Spleen (tissue), 11 donors: ENCODE measurements around the gene AKNA. TPM values are rescaled to one million over a fixed set of nuclear protein-coding genes. Genes with fewer than 3 reads are reported as not detected.

Experiments used
- DNase-seq: peaks from one replicate; pipeline ENCODE4 v3.0.0-alpha.2; 2020
- H3K27ac ChIP-seq, 8 donors: fragments of 200-600 bp; sonication (generic) in 7 of 8; 1 replicate in 4 of 8; 2 replicates in 4 of 8; pipeline versions ENCODE4 v1.5.0 to v1.8.0; 2016 to 2021; ENCODE audit warnings: inconsistent platforms in 4 of 8, mild to moderate bottlenecking in 4 of 8, moderate library complexity in 1 of 8
- H3K27me3 ChIP-seq, 7 donors: fragments of 200-600 bp; sonication (generic) in 6 of 7; replicated peaks in 1 of 7; 1 replicate in 4 of 7; 2 replicates in 3 of 7; pipeline versions ENCODE4 v1.5.0 to v1.8.0; 2016 to 2021; ENCODE audit warnings: inconsistent platforms in 3 of 7, mild to moderate bottlenecking in 1 of 7
- H3K36me3 ChIP-seq, 6 donors: fragments of 200-600 bp; sonication (generic) in 5 of 6; 1 replicate in 4 of 6; 2 replicates in 2 of 6; pipeline versions ENCODE4 v1.5.0 to v1.8.0; 2016 to 2021; ENCODE audit warnings: inconsistent platforms in 2 of 6
- H3K4me1 ChIP-seq, 6 donors: fragments of 200-600 bp; sonication (generic) in 5 of 6; 1 replicate in 3 of 6; 2 replicates in 3 of 6; pipeline versions ENCODE4 v1.5.0 to v1.8.0; 2016 to 2021; ENCODE audit warnings: inconsistent platforms in 3 of 6
- H3K4me3 ChIP-seq, 8 donors: fragments of 200-600 bp; sonication (generic) in 7 of 8; 1 replicate in 4 of 8; 2 replicates in 4 of 8; pipeline versions ENCODE4 v1.5.0 to v1.8.0; 2016 to 2021; ENCODE audit warnings: inconsistent platforms in 4 of 8, mild to moderate bottlenecking in 4 of 8, moderate library complexity in 2 of 8
- H3K9me3 ChIP-seq, 8 donors: fragments of 200-600 bp; sonication (generic) in 7 of 8; 1 replicate in 4 of 8; 2 replicates in 4 of 8; pipeline versions ENCODE4 v1.5.0 to v1.8.0; 2016 to 2021; ENCODE audit warnings: inconsistent platforms in 4 of 8
- POLR2A ChIP-seq, 3 donors: fragments of 450-650 bp; IDR thresholded peaks; one replicate each; pipeline ENCODE4 v1.5.1; 2017; ENCODE audit warnings: antibody characterized with exemption in 3 of 3, mild to moderate bottlenecking in 1 of 3
- POLR2AphosphoS5 ChIP-seq, 3 donors: sonication (generic); formaldehyde crosslinking; IDR thresholded peaks; one replicate each; pipeline ENCODE4 v1.5.1; 2017; ENCODE audit warnings: antibody characterized with exemption in 3 of 3
- WGBS, 5 donors: extraction: QIAGEN DNeasy Blood & Tissue Kit in 3 of 5; methylation state at CpG; one replicate each; pipeline versions ENCODE4 v1.1.5 to v1.1.7; 2013 to 2018; 5-methylcytosine and 5-hydroxymethylcytosine counted together
- intact Hi-C: fragments of 100-400 bp; cut with DNase I; formaldehyde crosslinking; loops from one replicate; pipeline ENCODE4 v1.15.0; 2023; ENCODE audit warnings: low total_unique reads
- polyA plus RNA-seq, 3 donors: library from polyadenylated mRNA; stranded (reverse); fragments of 200-250 nt; gene quantifications; one replicate each; pipeline ENCODE4 v1.2.1, GENCODE V29; 2013
- total RNA-seq, 7 donors: library from RNA; depleted of rRNA in 3 of 7; stranded (reverse); fragments of >200 nt in 3 of 7; fragmentation: NEBNext Ultra II Directional in 4 of 7; extraction: Animal tissue kit (Norgen Biotek cat#: 25700) in 4 of 7; gene quantifications; one replicate each; pipeline versions ENCODE4 v1.1.0 to v1.2.1, GENCODE V29; 2016 to 2021
- TF ChIP-seq, protein P1 (sequence below), 11 experiments: fragments of 200-600 bp in 7 of 11; fragments of 450-650 bp in 4 of 11; sonication (generic) in 4 of 11; IDR thresholded peaks in 8 of 11; conservative IDR thresholded peaks in 3 of 11; 1 replicate in 7 of 11; 2 replicates in 4 of 11; pipeline versions ENCODE4 v1.4.0 to v1.8.0; 2016 to 2021; ENCODE audit warnings: antibody characterized with exemption in 11 of 11, inconsistent platforms in 4 of 11, mild to moderate bottlenecking in 1 of 11
- donor health status: healthy with polysubstance abuse.
- donor health status: DM: no; HTN: no; CAD: no; lungs with moderate emphysema.
- donor health status: DM: no; HTN: no; CAD: no.
- donor health status: Bipolar disorder and iron deficiency.
- donor health status: healthy.
- donor health status: DM: no; HTN: no; CAD: no.
- donor health status: DM: yes; HTN: yes; CAD: no.

Gene AKNA
- total and polyA plus RNA-seq, 10 donors = 92.9 to 324 (median 216) TPM

DNA sequence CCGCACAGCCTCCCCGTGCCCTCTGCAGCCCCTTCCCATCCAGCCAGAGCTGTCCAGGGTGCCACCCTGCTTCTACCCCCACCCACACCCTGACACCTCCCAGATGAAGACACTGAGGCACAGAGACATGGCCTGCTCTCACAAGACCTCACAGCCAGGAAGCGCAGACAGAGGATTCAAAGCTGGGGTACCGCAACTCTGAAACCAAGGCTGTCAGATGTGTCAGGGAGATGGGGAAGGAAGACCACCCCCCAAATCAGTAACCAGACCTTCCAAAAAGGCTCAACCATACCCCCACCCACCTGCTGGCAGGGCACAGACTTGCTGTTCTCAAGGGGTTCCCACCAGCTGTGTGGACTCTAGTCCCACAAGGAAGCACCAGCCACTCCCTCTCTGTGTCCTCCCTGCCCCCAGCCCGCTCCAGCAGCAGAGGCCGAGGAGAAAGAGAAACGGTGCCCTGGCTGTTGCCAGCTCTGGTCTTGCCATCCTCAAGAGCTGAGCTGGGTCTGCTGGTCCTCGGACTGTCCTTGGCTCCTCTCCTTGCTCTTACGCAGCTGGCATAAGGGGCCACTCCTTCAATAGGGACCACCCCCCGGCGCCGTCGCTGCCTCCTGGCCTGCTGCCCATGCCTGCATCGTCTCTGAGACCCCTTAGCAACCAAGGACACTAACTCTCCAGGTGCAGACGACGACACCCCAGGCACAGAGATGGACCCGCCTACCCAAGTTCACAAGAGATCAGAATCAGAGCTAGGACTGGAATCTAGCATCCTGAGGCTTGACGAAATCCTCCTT, 699 bp downstream of the AKNA start:
- Histone ChIP-seq H3K4me3 (peak overlapping the region; percentile 68 to 88 (median 80)), H3K9me3 (no peaks in the 10 kb centered on the region), H3K27ac (peak overlapping the region; percentile 91 to 99 (median 95)), H3K36me3 (peaks cover 0 to 53% (median 0%) of the 10 kb centered on the region in 6 donors), H3K27me3 (no peaks in the 10 kb centered on the region), H3K4me1 (peaks cover 63 to 98% (median 91%) of the 10 kb centered on the region in 6 donors)
- DNase-seq = peak; percentile 89
- TF ChIP-seq POLR2A (IDR thresholded peaks at IDR 0.05) (no peak), POLR2AphosphoS5 (IDR thresholded peaks at IDR 0.05) (peak in 2 of 3 donors; percentile 12 to 59)
- intact Hi-C loops = no loop called here
- WGBS, 5 donors = 3 to 8% (median 4%) methylated on average over 13 to 18 of the region's 18 CpGs

DNA sequence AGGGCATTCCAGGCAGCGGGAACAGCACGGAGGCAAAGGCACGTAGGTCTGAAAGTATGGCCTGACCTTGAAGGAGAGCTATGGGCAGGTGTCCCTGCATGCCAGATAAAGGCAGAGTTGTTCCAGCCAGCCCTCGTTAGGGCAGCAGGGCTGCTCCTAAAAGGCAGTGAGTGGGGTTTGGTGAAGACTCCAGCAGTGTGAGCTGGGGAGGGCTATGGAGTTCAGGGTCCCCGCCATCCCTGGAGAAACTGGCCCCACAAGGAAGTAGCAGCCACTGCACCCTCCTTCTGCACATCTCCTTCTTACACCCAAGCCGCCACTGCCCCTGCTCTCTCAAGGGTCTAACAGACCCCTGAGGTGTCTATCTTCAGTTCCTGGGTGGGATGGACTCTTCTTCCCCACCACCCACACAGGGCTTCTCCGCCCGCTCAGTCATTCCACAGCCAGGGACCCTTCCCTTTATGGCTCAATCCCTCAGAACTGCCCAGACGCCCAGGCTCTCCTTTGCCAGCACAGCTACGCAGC, 1.4 kb downstream of the AKNA start:
- H3K4me3 ChIP-seq = peak overlapping the region; percentile 68 to 88 (median 80)
- H3K9me3 ChIP-seq = no peaks in the 10 kb centered on the region
- H3K36me3 ChIP-seq = peaks cover 0 to 52% (median 1%) of the 10 kb centered on the region in 6 donors
- intact Hi-C loops = no loop called here
- no peaks in the 10 kb centered on the region for H3K27me3 ChIP-seq
- 8 to 21% (median 14%) methylated on average over 9 to 10 of the region's 10 CpGs for WGBS, 5 donors
- DNase-seq = peak; percentile 86
- H3K27ac ChIP-seq = peak overlapping the region; percentile 91 to 99 (median 95)
- H3K4me1 ChIP-seq = peaks cover 60 to 98% (median 90%) of the 10 kb centered on the region in 6 donors
- TF ChIP-seq, protein P1, sequence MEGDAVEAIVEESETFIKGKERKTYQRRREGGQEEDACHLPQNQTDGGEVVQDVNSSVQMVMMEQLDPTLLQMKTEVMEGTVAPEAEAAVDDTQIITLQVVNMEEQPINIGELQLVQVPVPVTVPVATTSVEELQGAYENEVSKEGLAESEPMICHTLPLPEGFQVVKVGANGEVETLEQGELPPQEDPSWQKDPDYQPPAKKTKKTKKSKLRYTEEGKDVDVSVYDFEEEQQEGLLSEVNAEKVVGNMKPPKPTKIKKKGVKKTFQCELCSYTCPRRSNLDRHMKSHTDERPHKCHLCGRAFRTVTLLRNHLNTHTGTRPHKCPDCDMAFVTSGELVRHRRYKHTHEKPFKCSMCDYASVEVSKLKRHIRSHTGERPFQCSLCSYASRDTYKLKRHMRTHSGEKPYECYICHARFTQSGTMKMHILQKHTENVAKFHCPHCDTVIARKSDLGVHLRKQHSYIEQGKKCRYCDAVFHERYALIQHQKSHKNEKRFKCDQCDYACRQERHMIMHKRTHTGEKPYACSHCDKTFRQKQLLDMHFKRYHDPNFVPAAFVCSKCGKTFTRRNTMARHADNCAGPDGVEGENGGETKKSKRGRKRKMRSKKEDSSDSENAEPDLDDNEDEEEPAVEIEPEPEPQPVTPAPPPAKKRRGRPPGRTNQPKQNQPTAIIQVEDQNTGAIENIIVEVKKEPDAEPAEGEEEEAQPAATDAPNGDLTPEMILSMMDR (IDR thresholded peaks at IDR 0.05 in 8 of 11, conservative IDR thresholded peaks at IDR 0.05 in 3 of 11) = no peak
- TF ChIP-seq POLR2AphosphoS5 (IDR thresholded peaks at IDR 0.05) = peak in 1 of 3 donors; percentile 4

DNA sequence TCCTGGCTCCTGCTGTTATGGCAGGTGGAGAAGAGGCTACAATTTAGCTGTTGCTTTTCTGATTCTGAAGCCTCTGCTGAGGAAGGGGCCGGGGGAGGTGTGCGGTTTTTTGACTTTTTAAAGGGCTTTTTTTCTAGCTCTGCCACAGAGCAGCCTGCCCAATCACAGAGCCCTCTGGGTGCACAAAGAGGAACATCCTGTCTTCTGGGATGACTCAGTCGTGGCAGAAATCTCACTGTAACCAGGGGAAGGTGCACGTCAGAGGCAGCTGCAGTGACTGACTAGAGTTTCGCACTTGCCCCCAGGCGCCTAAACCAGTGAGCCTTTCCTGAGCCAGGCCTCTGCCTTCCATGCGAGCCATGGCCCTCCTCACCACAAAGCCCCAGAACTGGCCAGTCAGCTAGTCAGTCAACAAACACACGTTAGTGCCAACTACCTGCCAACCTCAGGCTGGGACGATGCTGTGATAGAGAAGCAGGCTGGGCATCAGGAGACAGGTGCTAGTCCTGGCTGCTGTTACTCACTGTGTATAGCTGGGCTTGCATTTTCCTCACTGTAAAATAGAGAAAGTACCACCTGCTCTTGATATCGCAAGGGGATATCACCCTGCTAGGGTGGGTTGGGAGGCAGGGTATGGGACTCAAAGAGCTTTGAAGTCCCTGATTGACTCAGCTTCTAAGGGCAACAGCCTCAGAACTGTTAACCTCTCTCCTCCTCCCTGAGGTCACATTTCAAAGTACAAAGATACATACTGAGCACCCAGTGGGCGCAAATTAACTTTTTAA, 2.2 kb downstream of the AKNA start:
- H3K27ac ChIP-seq = peak overlapping the region; percentile 91 to 99 (median 95)
- peaks cover 0 to 52% (median 9%) of the 10 kb centered on the region in 6 donors for H3K36me3 ChIP-seq
- intact Hi-C loops = no loop called here
- H3K9me3 ChIP-seq = no peaks in the 10 kb centered on the region
- WGBS, 5 donors = 17 to 27% (median 24%) methylated on average over 10 to 11 of the region's 11 CpGs
- peak; percentile 54 to 89 (median 88) for TF ChIP-seq POLR2A (IDR thresholded peaks at IDR 0.05)
- peak; percentile 89 to 99 (median 97) for TF ChIP-seq POLR2AphosphoS5 (IDR thresholded peaks at IDR 0.05)
- TF ChIP-seq, protein P1 (IDR thresholded peaks at IDR 0.05 in 8 of 11, conservative IDR thresholded peaks at IDR 0.05 in 3 of 11) = peak in 2 of 11 experiments; percentile 18 to 39
- peak overlapping the region; percentile 68 to 88 (median 80) for H3K4me3 ChIP-seq
- peak; percentile 96 for DNase-seq
- H3K4me1 ChIP-seq = peaks cover 53 to 98% (median 90%) of the 10 kb centered on the region in 6 donors
- H3K27me3 ChIP-seq = no peaks in the 10 kb centered on the region

DNA sequence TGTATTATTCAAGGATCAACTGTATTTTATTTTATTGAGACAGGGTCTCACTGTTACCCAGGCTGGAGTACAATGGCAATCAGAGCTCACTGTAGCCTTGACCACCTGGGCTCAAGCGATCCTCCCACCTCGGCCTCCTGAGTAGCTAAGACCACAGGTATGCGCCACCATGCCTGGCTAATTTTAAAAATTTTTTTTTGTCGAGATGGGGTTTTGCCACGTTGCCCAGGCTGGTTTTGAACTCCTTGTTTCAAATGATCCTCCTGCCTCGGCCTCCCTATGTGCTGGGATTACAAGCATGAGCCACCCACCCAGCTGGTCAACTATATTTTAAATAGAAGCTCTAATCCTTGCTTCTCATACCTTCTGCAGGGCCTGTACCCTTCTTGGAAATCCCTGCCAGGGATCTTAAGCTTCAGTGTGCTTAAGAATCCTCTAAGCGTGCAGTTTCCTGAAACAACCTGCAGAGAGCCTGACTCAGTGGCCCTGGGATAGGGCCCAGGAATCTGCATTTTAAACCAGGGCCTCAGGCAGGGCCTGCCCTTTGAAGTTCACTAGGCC, 2.9 kb downstream of the AKNA start:
- TF ChIP-seq, protein P1 (IDR thresholded peaks at IDR 0.05 in 8 of 11, conservative IDR thresholded peaks at IDR 0.05 in 3 of 11) = no peak
- TF ChIP-seq POLR2A (IDR thresholded peaks at IDR 0.05) (no peak), POLR2AphosphoS5 (IDR thresholded peaks at IDR 0.05) (no peak)
- H3K36me3 ChIP-seq = peaks cover 0 to 57% (median 16%) of the 10 kb centered on the region in 6 donors
- peak; percentile 62 for DNase-seq
- H3K4me1 ChIP-seq = peaks cover 47 to 98% (median 90%) of the 10 kb centered on the region in 6 donors
- no peaks in the 10 kb centered on the region for H3K9me3 ChIP-seq
- intact Hi-C loops = no loop called here
- no peaks in the 10 kb centered on the region for H3K27me3 ChIP-seq
- peak overlapping the region; percentile 26 to 88 (median 77) for H3K4me3 ChIP-seq
- WGBS, 5 donors = 37 to 62% (median 57%) methylated on average over 7 of the region's 7 CpGs
- H3K27ac ChIP-seq = peak overlapping the region; percentile 91 to 99 (median 95)
